GM12878 (cell line): ENCODE measurements around the gene AP1M1. TPM values are rescaled to one million over a fixed set of nuclear protein-coding genes. Genes with fewer than 3 reads are reported as not detected.

Experiments
- ASH2L ChIP-seq: fragments of 300-600, 200-600 bp; sonication (generic); IDR thresholded peaks from 2 replicates; pipeline ENCODE4 v1.6.1; 2017; ENCODE audit warnings: low read depth, mild to moderate bottlenecking, borderline replicate concordance
- BACH1 ChIP-seq: fragments of 450-650 bp; IDR thresholded peaks from 2 replicates; pipeline ENCODE4 v1.6.1; 2017; ENCODE audit warnings: mild to moderate bottlenecking, borderline replicate concordance
- BHLHE40 ChIP-seq, 2 experiments: fragments of 450-650 bp in 1 of 2; IDR thresholded peaks; 2 replicates each; pipeline ENCODE4 v1.6.1; 2011 to 2017; ENCODE audit warnings: low read depth in 2 of 2, borderline replicate concordance in 1 of 2, improper control_type of control experiment in 1 of 2, low read length in 1 of 2, mild to moderate bottlenecking in 1 of 2
- BMI1 ChIP-seq: fragments of 450-650 bp; IDR thresholded peaks from 2 replicates; pipeline ENCODE4 v1.6.1; 2016; ENCODE audit warnings: mild to moderate bottlenecking, moderate library complexity, borderline replicate concordance
- CBX3 ChIP-seq: fragments of 200-600 bp; sonication (generic); IDR thresholded peaks from 2 replicates; pipeline ENCODE4 v1.6.1; 2016; ENCODE audit warnings: low read depth, borderline replicate concordance
- CEBPB ChIP-seq, 2 experiments: fragments of 150-350 bp in 1 of 2; IDR thresholded peaks; 2 replicates each; pipeline ENCODE4 v1.6.1; 2012 to 2014; ENCODE audit warnings: low read depth in 2 of 2, low read length in 2 of 2, borderline replicate concordance in 1 of 2, inconsistent platforms in 1 of 2
- CHD4 ChIP-seq: fragments of 200-600 bp; sonication (generic); IDR thresholded peaks from 2 replicates; pipeline ENCODE4 v1.6.1; 2016; ENCODE audit warnings: mild to moderate bottlenecking
- FOXM1 ChIP-seq: IDR thresholded peaks from 2 replicates; pipeline ENCODE4 v1.6.1; 2012; ENCODE audit warnings: low read depth, mild to moderate bottlenecking, inconsistent platforms, low read length, moderate library complexity
- IRF4 ChIP-seq: IDR thresholded peaks from 2 replicates; pipeline ENCODE4 v1.6.1; 2011; ENCODE audit warnings: low read depth, low read length
- LARP7 ChIP-seq: fragments of 450-650 bp; IDR thresholded peaks from 2 replicates; pipeline ENCODE4 v1.6.1; 2017; ENCODE audit warnings: mild to moderate bottlenecking
- MEF2A ChIP-seq: IDR thresholded peaks from 2 replicates; pipeline ENCODE4 v1.6.1; 2011; ENCODE audit warnings: low read depth, mild to moderate bottlenecking, low read length, moderate library complexity; ENCODE audit not compliant: insufficient read depth
- MLLT1 ChIP-seq: fragments of 450-650 bp; IDR thresholded peaks from 2 replicates; pipeline ENCODE4 v1.6.1; 2016; ENCODE audit warnings: mild to moderate bottlenecking
- MTA2 ChIP-seq: fragments of 450-650 bp; IDR thresholded peaks from 2 replicates; pipeline ENCODE4 v1.6.1; 2016; ENCODE audit warnings: low read depth, mild to moderate bottlenecking, moderate library complexity
- MXI1 ChIP-seq: fragments of 150-350 bp; IDR thresholded peaks from 2 replicates; pipeline ENCODE4 v1.6.1; 2011; ENCODE audit warnings: low read depth, mild to moderate bottlenecking, inconsistent platforms, low read length, improper control_type of control experiment
- MYB ChIP-seq: fragments of 150-350 bp; IDR thresholded peaks from 2 replicates; pipeline ENCODE4 v1.6.1; 2014; ENCODE audit warnings: mild to moderate bottlenecking, low read depth, low read length, borderline replicate concordance
- NFYB ChIP-seq: IDR thresholded peaks from 2 replicates; pipeline ENCODE4 v1.6.1; 2011; ENCODE audit warnings: low read depth, mild to moderate bottlenecking, low read length, improper control_type of control experiment, moderate library complexity; ENCODE audit not compliant: insufficient read depth
- SKIL ChIP-seq: fragments of 450-650 bp; IDR thresholded peaks from 2 replicates; pipeline ENCODE4 v1.6.1; 2017; ENCODE audit warnings: mild to moderate bottlenecking, low read depth, inconsistent platforms; ENCODE audit not compliant: poor library complexity, severe bottlenecking
- SP1 ChIP-seq: IDR thresholded peaks from one replicate; pipeline ENCODE4 v1.6.1; 2011; ENCODE audit warnings: low read depth, low read length
- SREBF2 ChIP-seq: IDR thresholded peaks from 2 replicates; pipeline ENCODE4 v1.6.1; 2012; ENCODE audit warnings: mild to moderate bottlenecking, low read length
- SUZ12 ChIP-seq: fragments of 200-600 bp; sonication (generic); IDR thresholded peaks from one replicate; pipeline ENCODE4 v1.6.1; 2018; ENCODE audit warnings: antibody characterized with exemption, mild to moderate bottlenecking; ENCODE audit not compliant: unreplicated experiment
- TAF1 ChIP-seq: IDR thresholded peaks from 2 replicates; pipeline ENCODE4 v1.6.1; 2011; ENCODE audit warnings: mild to moderate bottlenecking, low read depth, low read length, borderline replicate concordance
- TBL1XR1 ChIP-seq: IDR thresholded peaks from 2 replicates; pipeline ENCODE4 v1.6.1; 2012; ENCODE audit warnings: low read depth, low read length, improper control_type of control experiment
- ZBED1 ChIP-seq: IDR thresholded peaks from 2 replicates; pipeline ENCODE4 v1.6.1; 2016; ENCODE audit warnings: borderline replicate concordance
- polyA plus RNA-seq, 11 experiments: library from polyadenylated mRNA; depleted of rRNA in 4 of 11; unstranded in 6 of 11; stranded (reverse) in 5 of 11; fragments of >200 nt; fragmentation: Nextera tagmentation in 4 of 11; fragmentation: Illumina TruSeq in 1 of 11; extraction: Ambion mirVana in 4 of 11; extraction: Trizol in 1 of 11; gene quantifications; 1 replicate in 1 of 11; 2 replicates in 10 of 11; pipeline versions ENCODE4 v1.2.1 to v1.2.3, GENCODE V29; 2011 to 2016; ENCODE audit warnings: inconsistent platforms in 2 of 11, missing spikeins in 2 of 11, low read depth in 1 of 11
- total RNA-seq, 4 experiments: library from RNA; depleted of rRNA in 3 of 4; stranded (reverse); fragments of >200 nt in 3 of 4; fragmentation: Illumina TruSeq in 1 of 4; extraction: Trizol in 1 of 4; gene quantifications; 2 replicates each; pipeline versions ENCODE4 v1.2.1 to v1.2.3, GENCODE V29; 2013 to 2021
- TF ChIP-seq, protein P1 (sequence below): fragments of 450-650 bp; IDR thresholded peaks from 2 replicates; pipeline ENCODE4 v1.6.1; 2017; ENCODE audit warnings: low read depth, mild to moderate bottlenecking, moderate library complexity
- TF ChIP-seq, protein P2 (sequence below): fragments of 450-650 bp; IDR thresholded peaks from 2 replicates; pipeline ENCODE4 v1.6.1; 2017; ENCODE audit warnings: borderline replicate concordance

AP1M1 gene
- total and polyA plus RNA-seq, 10 of the 15 experiments (the other 5 are each of a cell fraction or from before 2014, with no cell fraction given): 1.0 to 116 (median 44.7) TPM

DNA sequence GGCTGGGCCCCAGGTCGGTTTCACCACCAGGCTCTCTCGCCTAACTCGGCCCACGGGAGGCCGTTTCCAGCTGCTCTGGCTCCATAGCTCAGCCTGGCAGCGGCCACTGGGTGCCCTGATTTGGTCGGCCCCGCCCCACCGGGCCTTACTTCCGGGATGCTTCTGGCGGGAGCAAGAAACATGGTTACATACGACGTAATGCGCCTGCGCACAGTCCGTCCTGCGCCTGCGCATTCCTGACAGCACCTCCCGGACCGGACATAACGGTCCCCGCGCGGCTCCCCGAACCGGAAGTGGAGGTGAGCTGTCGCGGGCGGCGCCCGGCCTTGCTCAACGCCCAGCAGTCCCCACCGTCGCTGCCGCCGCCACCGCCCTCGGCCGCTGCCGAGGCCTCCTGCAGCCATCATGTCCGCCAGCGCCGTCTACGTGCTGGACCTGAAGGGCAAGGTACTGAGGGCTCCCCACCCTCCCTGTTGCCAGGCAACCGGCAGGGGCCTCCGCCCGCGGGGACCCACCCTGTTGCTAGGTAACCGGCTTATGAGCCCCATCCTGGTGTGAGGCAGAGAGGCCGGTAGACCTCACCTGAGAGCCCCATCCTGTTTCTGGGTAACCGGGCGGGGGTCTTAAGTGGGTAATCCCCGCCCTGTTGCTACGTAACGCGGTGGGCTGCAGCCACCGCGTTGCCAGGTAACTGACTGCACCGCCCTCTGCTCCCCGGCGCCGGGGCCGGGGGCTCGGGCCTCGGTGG, at the start of gene AP1M1 (continued):
- TF ChIP-seq TBL1XR1 (no peak), SREBF2 (no peak), SP1 (peak; percentile 55), MLLT1 (peak; percentile 99), ASH2L (no peak), CBX3 (no peak), TAF1 (peak; percentile 75; the same call in 1 of the 2 replicates), SKIL (no peak), NFYB (no peak), BACH1 (no peak), MXI1 (peak; percentile 53), MTA2 (no peak), ZBED1 (no peak), MEF2A (no peak), FOXM1 (no peak), BMI1 (peak; percentile 95), IRF4 (no peak), MYB (0 out of 2 replicates have a peak, but pooled peaks have one; percentile 43), SUZ12 (no peak), BHLHE40 (IDR thresholded peaks at IDR 0.05; ENCODE audit: borderline replicate concordance in 1 of 2, low read depth in 2 of 2, low read length in 1 of 2) (peak in 1 of 2 experiments; percentile 22; a peak in 1 of 4 replicates), LARP7 (peak; percentile 62; the same call in 1 of the 2 replicates), CHD4 (no peak), CEBPB (IDR thresholded peaks at IDR 0.05; ENCODE audit: borderline replicate concordance in 1 of 2, low read depth in 2 of 2, low read length in 2 of 2) (no peak)
- TF ChIP-seq, protein P1, sequence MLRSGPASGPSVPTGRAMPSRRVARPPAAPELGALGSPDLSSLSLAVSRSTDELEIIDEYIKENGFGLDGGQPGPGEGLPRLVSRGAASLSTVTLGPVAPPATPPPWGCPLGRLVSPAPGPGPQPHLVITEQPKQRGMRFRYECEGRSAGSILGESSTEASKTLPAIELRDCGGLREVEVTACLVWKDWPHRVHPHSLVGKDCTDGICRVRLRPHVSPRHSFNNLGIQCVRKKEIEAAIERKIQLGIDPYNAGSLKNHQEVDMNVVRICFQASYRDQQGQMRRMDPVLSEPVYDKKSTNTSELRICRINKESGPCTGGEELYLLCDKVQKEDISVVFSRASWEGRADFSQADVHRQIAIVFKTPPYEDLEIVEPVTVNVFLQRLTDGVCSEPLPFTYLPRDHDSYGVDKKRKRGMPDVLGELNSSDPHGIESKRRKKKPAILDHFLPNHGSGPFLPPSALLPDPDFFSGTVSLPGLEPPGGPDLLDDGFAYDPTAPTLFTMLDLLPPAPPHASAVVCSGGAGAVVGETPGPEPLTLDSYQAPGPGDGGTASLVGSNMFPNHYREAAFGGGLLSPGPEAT: no peak
- TF ChIP-seq, protein P2, sequence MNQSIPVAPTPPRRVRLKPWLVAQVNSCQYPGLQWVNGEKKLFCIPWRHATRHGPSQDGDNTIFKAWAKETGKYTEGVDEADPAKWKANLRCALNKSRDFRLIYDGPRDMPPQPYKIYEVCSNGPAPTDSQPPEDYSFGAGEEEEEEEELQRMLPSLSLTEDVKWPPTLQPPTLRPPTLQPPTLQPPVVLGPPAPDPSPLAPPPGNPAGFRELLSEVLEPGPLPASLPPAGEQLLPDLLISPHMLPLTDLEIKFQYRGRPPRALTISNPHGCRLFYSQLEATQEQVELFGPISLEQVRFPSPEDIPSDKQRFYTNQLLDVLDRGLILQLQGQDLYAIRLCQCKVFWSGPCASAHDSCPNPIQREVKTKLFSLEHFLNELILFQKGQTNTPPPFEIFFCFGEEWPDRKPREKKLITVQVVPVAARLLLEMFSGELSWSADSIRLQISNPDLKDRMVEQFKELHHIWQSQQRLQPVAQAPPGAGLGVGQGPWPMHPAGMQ: no peak
